ENCODE measurements around the gene CCDC97. TPM values are rescaled to one million over a fixed set of nuclear protein-coding genes. Genes with fewer than 3 reads are reported as not detected.
A peak's percentile ranks its signal among the peaks of the same experiment; 100 is the strongest.

The CCDC97 gene
- polyA plus RNA-seq, 1 experiment: 8.5 TPM

DNA sequence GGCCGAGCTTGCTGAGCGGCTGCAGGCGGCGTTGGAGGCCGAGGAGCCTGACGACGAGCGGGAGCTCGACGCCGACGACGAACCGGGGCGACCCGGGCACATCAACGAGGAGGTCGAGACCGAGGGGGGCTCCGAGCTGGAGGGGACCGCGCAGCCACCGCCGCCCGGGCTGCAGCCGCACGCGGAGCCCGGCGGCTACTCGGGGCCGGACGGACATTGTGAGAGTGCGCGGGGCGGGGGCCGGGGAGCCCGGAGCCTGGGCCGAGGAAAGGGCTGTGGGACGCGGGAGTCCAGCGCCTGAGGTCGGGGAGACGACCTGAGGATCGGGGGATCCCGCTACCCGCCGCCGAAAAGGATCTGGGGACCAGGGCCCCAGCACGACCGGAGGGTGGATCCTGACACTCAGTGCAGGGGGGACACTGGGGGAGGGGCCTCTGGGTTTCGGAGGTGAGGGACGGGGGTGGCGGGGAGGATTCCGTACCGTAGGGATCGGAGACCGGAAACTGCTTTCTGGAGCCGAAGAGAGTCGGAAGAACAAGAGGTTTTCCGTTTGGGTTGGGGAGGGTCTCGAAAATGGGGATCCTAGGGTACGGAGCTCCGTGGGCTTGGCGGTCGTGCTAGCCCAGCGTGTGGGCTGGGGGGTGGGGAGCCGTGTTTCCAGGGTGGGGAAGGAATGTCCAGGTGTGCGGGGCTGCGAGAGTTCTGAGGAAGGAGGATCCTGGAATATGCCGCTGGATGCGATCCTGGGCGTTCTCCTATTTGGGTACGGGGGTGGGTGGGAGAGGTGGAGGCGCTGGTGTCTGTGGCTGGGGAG lies 45.2 kb upstream of the CCDC97 start:
- POLR2A ChIA-PET: interaction anchor here (0.6 to 2.7 kb wide), 11 partner anchors 10 to 619 kb away, joined by 3 to 16 read pairs (median 4); no protein-coding TSS in a partner anchor
- Histone ChIP-seq H3K27me3 (ENCODE audit: control insufficient read depth, insufficient read depth, low read length) (no peaks in the 10 kb centered on the region), H3K4me3 (ENCODE audit: low read depth, low read length) (peak overlapping the region; percentile 89), H3K27ac (ENCODE audit: low read depth, low read length) (peak overlapping the region; percentile 90), H3K9me3 (ENCODE audit: control insufficient read depth, insufficient read depth, low read length) (no peaks in the 10 kb centered on the region; the same call in 1 of the 2 replicates)
- CTCF ChIA-PET: interaction anchor here (0.5 to 7.0 kb wide), 4 partner anchors 44 to 61 kb away, joined by 3 to 79 read pairs (median 6); no protein-coding TSS in a partner anchor
- no peak for DNase-seq (ENCODE audit: low read depth, low spot score)
- TF ChIP-seq, protein P1, sequence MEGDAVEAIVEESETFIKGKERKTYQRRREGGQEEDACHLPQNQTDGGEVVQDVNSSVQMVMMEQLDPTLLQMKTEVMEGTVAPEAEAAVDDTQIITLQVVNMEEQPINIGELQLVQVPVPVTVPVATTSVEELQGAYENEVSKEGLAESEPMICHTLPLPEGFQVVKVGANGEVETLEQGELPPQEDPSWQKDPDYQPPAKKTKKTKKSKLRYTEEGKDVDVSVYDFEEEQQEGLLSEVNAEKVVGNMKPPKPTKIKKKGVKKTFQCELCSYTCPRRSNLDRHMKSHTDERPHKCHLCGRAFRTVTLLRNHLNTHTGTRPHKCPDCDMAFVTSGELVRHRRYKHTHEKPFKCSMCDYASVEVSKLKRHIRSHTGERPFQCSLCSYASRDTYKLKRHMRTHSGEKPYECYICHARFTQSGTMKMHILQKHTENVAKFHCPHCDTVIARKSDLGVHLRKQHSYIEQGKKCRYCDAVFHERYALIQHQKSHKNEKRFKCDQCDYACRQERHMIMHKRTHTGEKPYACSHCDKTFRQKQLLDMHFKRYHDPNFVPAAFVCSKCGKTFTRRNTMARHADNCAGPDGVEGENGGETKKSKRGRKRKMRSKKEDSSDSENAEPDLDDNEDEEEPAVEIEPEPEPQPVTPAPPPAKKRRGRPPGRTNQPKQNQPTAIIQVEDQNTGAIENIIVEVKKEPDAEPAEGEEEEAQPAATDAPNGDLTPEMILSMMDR (IDR thresholded peaks at IDR 0.05; ENCODE audit: low read depth, low read length): no peak

- TF ChIP-seq, protein P1 (IDR thresholded peaks at IDR 0.05; ENCODE audit: low read depth, low read length): no peak
- no peaks in the 10 kb centered on the region; the same call in 1 of the 2 replicates for H3K9me3 ChIP-seq (ENCODE audit: control insufficient read depth, insufficient read depth, low read length)
- peak overlapping the region; percentile 90 for H3K27ac ChIP-seq (ENCODE audit: low read depth, low read length)
- POLR2A ChIA-PET: interaction anchor here (0.6 to 1.2 kb wide), 4 partner anchors 54 to 66 kb away, joined by 3 to 4 read pairs (median 3); no protein-coding TSS in a partner anchor
- DNase-seq (ENCODE audit: low read depth, low spot score): no peak
- peak overlapping the region; percentile 89 for H3K4me3 ChIP-seq (ENCODE audit: low read depth, low read length)
- H3K27me3 ChIP-seq (ENCODE audit: control insufficient read depth, insufficient read depth, low read length): no peaks in the 10 kb centered on the region
- CTCF ChIA-PET: interaction anchor here (0.8 to 7.0 kb wide), 5 partner anchors 40 to 62 kb away, joined by 4 to 79 read pairs (median 4); no protein-coding TSS in a partner anchor
These were observed 44.4 kb upstream of the CCDC97 start for GRCh38 chr19:41265395-41266153.

- ChIA-PET POLR2A (no interaction called here), CTCF (interaction anchor here (0.7 kb wide), 1 partner anchor 40 kb away, joined by 7 read pairs; no protein-coding TSS in a partner anchor)
- TF ChIP-seq, protein P1 (IDR thresholded peaks at IDR 0.05; ENCODE audit: low read depth, low read length): no peak
- H3K27me3 ChIP-seq (ENCODE audit: control insufficient read depth, insufficient read depth, low read length): no peaks in the 10 kb centered on the region
- H3K9me3 ChIP-seq (ENCODE audit: control insufficient read depth, insufficient read depth, low read length): no peaks in the 10 kb centered on the region; the same call in 1 of the 2 replicates
- no peak overlapping the region for H3K4me3 ChIP-seq (ENCODE audit: low read depth, low read length)
- no peak overlapping the region for H3K27ac ChIP-seq (ENCODE audit: low read depth, low read length)
- DNase-seq (ENCODE audit: low read depth, low spot score): no peak
These were observed 40.9 kb upstream of the CCDC97 start for GRCh38 chr19:41269055-41269454.

- POLR2A ChIA-PET: no interaction called here
- CTCF ChIA-PET: interaction anchor here (0.7 kb wide), 1 partner anchor 39 kb away, joined by 7 read pairs; no protein-coding TSS in a partner anchor
- H3K27me3 ChIP-seq (ENCODE audit: control insufficient read depth, insufficient read depth, low read length): no peaks in the 10 kb centered on the region
- TF ChIP-seq, protein P1 (IDR thresholded peaks at IDR 0.05; ENCODE audit: low read depth, low read length): no peak
- no peaks in the 10 kb centered on the region; the same call in 1 of the 2 replicates for H3K9me3 ChIP-seq (ENCODE audit: control insufficient read depth, insufficient read depth, low read length)
- no peak for DNase-seq (ENCODE audit: low read depth, low spot score)
- H3K27ac ChIP-seq (ENCODE audit: low read depth, low read length): no peak overlapping the region
- no peak overlapping the region for H3K4me3 ChIP-seq (ENCODE audit: low read depth, low read length)
These were observed 40.4 kb upstream of the CCDC97 start for GRCh38 chr19:41269571-41269970.
